GM12878 (cell line): ENCODE measurements around the gene GH1. TPM values are rescaled to one million over a fixed set of nuclear protein-coding genes. Genes with fewer than 3 reads are reported as not detected.

Source experiments
- ATAC-seq: fragments of 200-7000 bp; cut with Tn5 transposase; 3 replicates; pipeline ENCODE4 v1.9.1; 2020; ENCODE audit warnings: mild to moderate bottlenecking, moderate library complexity
- BruUV-seq: library from RNA; stranded (reverse); fragments of 400-500 nt; replicated peaks from 2 replicates; lab custom pipeline; 2021; lab: Mats Ljungman, UMichigan
- CTCF ChIA-PET: fragments of 300-600 bp; sonication (Branson Sonifier 250); formaldehyde crosslinking; extraction: SDS; loops from one replicate; lab custom pipeline; 2021; ENCODE audit warnings: inconsistent platforms; lab: Yijun Ruan, JAX
- POLR2A ChIA-PET: fragments of 350-600 bp; formaldehyde crosslinking; extraction: SDS; loops from one replicate; lab custom pipeline; 2021; ENCODE audit warnings: inconsistent platforms; lab: Charles Lee
- RAD21 ChIA-PET: fragments of 300-600 bp; sonication (Branson Sonifier 250); formaldehyde crosslinking; loops from one replicate; lab custom pipeline; 2023; ENCODE audit warnings: antibody characterized with exemption; ENCODE audit not compliant: unreplicated experiment; lab: Charles Lee
- SMC1A ChIA-PET: fragments of 300-600 bp; sonication (Branson Sonifier 250); formaldehyde crosslinking; loops from one replicate; lab custom pipeline; 2023; ENCODE audit not compliant: unreplicated experiment, uncharacterized antibody; lab: Charles Lee
- DNase-seq: peaks from one replicate; pipeline ENCODE4 v3.0.0-alpha.2; 2011; ENCODE audit warnings: low read depth, low spot score
- FAIRE-seq: peaks from 3 replicates; lab custom pipeline; 2011; peaks lifted over from hg19 to GRCh38; lab: Jason Lieb, UNC
- H2AFZ ChIP-seq: 2 replicates; pipeline ENCODE4 v1.6.0; 2011; ENCODE audit warnings: low read depth, low read length, control low read depth; ENCODE audit not compliant: control insufficient read depth
- H3K27ac ChIP-seq: 2 replicates; pipeline ENCODE4 v1.5.1; 2011; ENCODE audit warnings: control low read depth; ENCODE audit not compliant: control insufficient read depth, insufficient read depth
- H3K27me3 ChIP-seq, 2 experiments: replicated peaks in 1 of 2; 2 replicates each; pipeline versions ENCODE4 v1.6.0 to v1.6.1; 2011; ENCODE audit warnings: low read length in 1 of 2; ENCODE audit not compliant: control insufficient read depth in 2 of 2, insufficient read depth in 2 of 2
- H3K36me3 ChIP-seq, 2 experiments: 2 replicates each; pipeline ENCODE4 v1.5.1; 2011; ENCODE audit warnings: low read length in 1 of 2; ENCODE audit not compliant: control insufficient read depth in 2 of 2, insufficient read depth in 2 of 2
- H3K4me1 ChIP-seq: 2 replicates; pipeline ENCODE4 v1.6.1; 2011; ENCODE audit warnings: mild to moderate bottlenecking, low read length, moderate library complexity, mixed read lengths; ENCODE audit not compliant: control insufficient read depth, insufficient read depth
- H3K4me2 ChIP-seq: 2 replicates; pipeline ENCODE4 v1.6.0; 2011; ENCODE audit warnings: control low read depth; ENCODE audit not compliant: control insufficient read depth, insufficient read depth
- H3K4me3 ChIP-seq: fragments of 200-600 bp; sonication (generic); 2 replicates; pipeline ENCODE4 v1.5.1; 2016
- H3K79me2 ChIP-seq: 2 replicates; pipeline ENCODE4 v1.6.0; 2011; ENCODE audit warnings: low read length; ENCODE audit not compliant: control insufficient read depth, insufficient read depth
- H3K9ac ChIP-seq: 2 replicates; pipeline ENCODE4 v1.8.0; 2011; ENCODE audit warnings: low read length, control low read depth, mixed read lengths; ENCODE audit not compliant: control insufficient read depth, insufficient read depth
- H3K9me3 ChIP-seq: replicated peaks from 3 replicates; pipeline ENCODE4 v1.5.1; 2011; ENCODE audit warnings: mild to moderate bottlenecking, low read length; ENCODE audit not compliant: control insufficient read depth, insufficient read depth
- H4K20me1 ChIP-seq: 2 replicates; pipeline ENCODE4 v1.6.0; 2011; ENCODE audit not compliant: control insufficient read depth, insufficient read depth
- CBX3 ChIP-seq: fragments of 200-600 bp; sonication (generic); IDR thresholded peaks from 2 replicates; pipeline ENCODE4 v1.6.1; 2016; ENCODE audit warnings: low read depth, borderline replicate concordance
- CHD2 ChIP-seq: IDR thresholded peaks from 2 replicates; pipeline ENCODE4 v1.6.1; 2011; ENCODE audit warnings: low read depth, low read length, improper control_type of control experiment, borderline replicate concordance
- EZH2 ChIP-seq: IDR thresholded peaks from 2 replicates; pipeline ENCODE4 v1.6.1; 2012; ENCODE audit warnings: low read depth, mild to moderate bottlenecking, control low read depth, inconsistent platforms, low read length, borderline replicate concordance; ENCODE audit not compliant: control insufficient read depth
- JUNB ChIP-seq: IDR thresholded peaks from 2 replicates; pipeline ENCODE4 v1.6.1; 2016; ENCODE audit warnings: antibody characterized with exemption, mild to moderate bottlenecking
- RFX5 ChIP-seq: IDR thresholded peaks from 2 replicates; pipeline ENCODE4 v1.6.1; 2011; ENCODE audit warnings: low read depth, low read length, improper control_type of control experiment
- WGBS: methylation state at CpG from one replicate; pipeline ENCODE4 v1.1.6; 2016; ENCODE audit warnings: low lambda C conversion rate; ENCODE audit not compliant: insufficient replicate concordance, insufficient coverage; ENCODE audit errors: missing lambda C conversion rate; 5-methylcytosine and 5-hydroxymethylcytosine counted together
- in situ Hi-C: fragments of 300-500 bp; cut with MboI; formaldehyde crosslinking; loops from 9 replicates; pipeline ENCODE4 v1.14.3; 2018; ENCODE audit warnings: mixed read lengths
- intact Hi-C: fragments of 100-400 bp; cut with micrococcal nuclease; formaldehyde crosslinking; loops from one replicate; pipeline ENCODE4 v1.14.2; 2022; ENCODE audit not compliant: unreplicated experiment
- polyA plus RNA-seq, 11 experiments: library from polyadenylated mRNA; depleted of rRNA in 4 of 11; unstranded in 6 of 11; stranded (reverse) in 5 of 11; fragments of >200 nt; fragmentation: Nextera tagmentation in 4 of 11; fragmentation: Illumina TruSeq in 1 of 11; extraction: Ambion mirVana in 4 of 11; extraction: Trizol in 1 of 11; gene quantifications; 1 replicate in 1 of 11; 2 replicates in 10 of 11; pipeline versions ENCODE4 v1.2.1 to v1.2.3, GENCODE V29; 2011 to 2016; ENCODE audit warnings: inconsistent platforms in 2 of 11, missing spikeins in 2 of 11, low read depth in 1 of 11
- total RNA-seq, 4 experiments: library from RNA; depleted of rRNA in 3 of 4; stranded (reverse); fragments of >200 nt in 3 of 4; fragmentation: Illumina TruSeq in 1 of 4; extraction: Trizol in 1 of 4; gene quantifications; 2 replicates each; pipeline versions ENCODE4 v1.2.1 to v1.2.3, GENCODE V29; 2013 to 2021
- TF ChIP-seq, protein P1 (sequence below): fragments of 150-350 bp; IDR thresholded peaks from 2 replicates; pipeline ENCODE4 v1.6.1; 2014; ENCODE audit warnings: mild to moderate bottlenecking, low read depth, low read length

Gene GH1
- total and polyA plus RNA-seq, 10 of the 15 experiments (the other 5 are each of a cell fraction or from before 2014, with no cell fraction given) = 0.13 to 0.42 TPM; not detected in 8

DNA sequence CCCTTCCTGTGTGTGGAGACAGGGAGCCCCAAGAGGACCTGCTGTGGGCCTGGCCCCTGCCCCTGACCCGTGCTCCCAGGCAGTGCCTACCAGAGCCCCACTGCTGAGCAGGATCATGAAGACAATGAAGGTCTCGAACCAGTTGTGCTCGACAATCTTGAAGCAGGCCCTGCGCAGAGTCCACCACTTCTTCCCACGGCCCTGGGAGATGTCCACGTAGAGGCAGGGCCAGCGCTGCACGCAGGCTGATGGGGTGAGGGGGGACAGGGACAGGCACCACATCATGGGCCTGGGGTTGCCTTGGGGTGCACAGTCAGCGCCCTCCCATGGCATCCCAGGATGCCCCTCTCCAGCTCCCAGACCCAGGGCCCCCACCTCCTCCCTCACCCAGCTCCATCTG is 29.9 kb upstream of the GH1 start:
- peaks cover 19% of the 10 kb centered on the region for H3K4me1 ChIP-seq
- no peak for FAIRE-seq
- ChIA-PET SMC1A (interaction anchor here (9.9 kb wide), 1 partner anchor 31 kb away, joined by 155 read pairs; the partner anchor contains the start of gene GH1), RAD21 (interaction anchor here (1.1 to 7.8 kb wide), 2 partner anchors 19 to 29 kb away, joined by 3 to 97 read pairs; partner anchors contain the start of gene GH1), POLR2A (no interaction called here), CTCF (interaction anchor here (0.7 to 11.0 kb wide), 8 partner anchors 17 to 185 kb away, joined by 3 to 315 read pairs (median 9); partner anchors contain the start of genes CD79B, CSHL1 and GH1)
- H3K9me3 ChIP-seq = no peaks in the 10 kb centered on the region; the same call in 2 of the 3 replicates
- no peaks in the 10 kb centered on the region for H3K36me3 ChIP-seq
- no TSS peak for BruUV-seq
- TF ChIP-seq CHD2 (no peak), JUNB (no peak), RFX5 (no peak), CBX3 (no peak), EZH2 (no peak)
- TF ChIP-seq, protein P1, sequence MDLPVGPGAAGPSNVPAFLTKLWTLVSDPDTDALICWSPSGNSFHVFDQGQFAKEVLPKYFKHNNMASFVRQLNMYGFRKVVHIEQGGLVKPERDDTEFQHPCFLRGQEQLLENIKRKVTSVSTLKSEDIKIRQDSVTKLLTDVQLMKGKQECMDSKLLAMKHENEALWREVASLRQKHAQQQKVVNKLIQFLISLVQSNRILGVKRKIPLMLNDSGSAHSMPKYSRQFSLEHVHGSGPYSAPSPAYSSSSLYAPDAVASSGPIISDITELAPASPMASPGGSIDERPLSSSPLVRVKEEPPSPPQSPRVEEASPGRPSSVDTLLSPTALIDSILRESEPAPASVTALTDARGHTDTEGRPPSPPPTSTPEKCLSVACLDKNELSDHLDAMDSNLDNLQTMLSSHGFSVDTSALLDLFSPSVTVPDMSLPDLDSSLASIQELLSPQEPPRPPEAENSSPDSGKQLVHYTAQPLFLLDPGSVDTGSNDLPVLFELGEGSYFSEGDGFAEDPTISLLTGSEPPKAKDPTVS = no peak
- H3K27me3 ChIP-seq = no peaks in the 10 kb centered on the region
- no peaks in the 10 kb centered on the region for H4K20me1 ChIP-seq
- intact Hi-C loops = no loop called here
- H3K4me3 ChIP-seq = no peak overlapping the region
- in situ Hi-C loops = no loop called here
- no peak overlapping the region for H3K9ac ChIP-seq
- WGBS = 58% methylated on average over 9 of the region's 9 CpGs
- ATAC-seq = no peak
- no peak for DNase-seq
- H2AFZ ChIP-seq = no peak overlapping the region
- H3K4me2 ChIP-seq = no peak overlapping the region
- H3K79me2 ChIP-seq = no peaks in the 10 kb centered on the region
- H3K27ac ChIP-seq = no peak overlapping the region
